Brain microvascular endothelial cell (primary cell): Measurements from ENCODE around the gene TFIP11.

Source experiments
- DNase-seq: peaks from one replicate; pipeline ENCODE4 v3.0.0-alpha.2; 2020
- H3K27ac ChIP-seq: fragments of 250-450 bp; sonication (Bioruptor Pico); 2 replicates; pipeline ENCODE4 v1.5.1; 2020; ENCODE audit warnings: mild to moderate bottlenecking, moderate library complexity
- H3K27me3 ChIP-seq: fragments of 250-450 bp; sonication (Bioruptor Pico); replicated peaks from 2 replicates; pipeline ENCODE4 v1.5.1; 2020; ENCODE audit warnings: mild to moderate bottlenecking
- H3K36me3 ChIP-seq: fragments of 250-450 bp; sonication (Bioruptor Pico); replicated peaks from 2 replicates; pipeline ENCODE4 v1.5.1; 2020; ENCODE audit warnings: mild to moderate bottlenecking
- H3K4me3 ChIP-seq: 2 replicates; pipeline ENCODE4 v1.5.1; 2011; ENCODE audit warnings: low read depth, mild to moderate bottlenecking, control low read depth, low read length, moderate library complexity
- CTCF ChIP-seq: IDR thresholded peaks from 2 replicates; pipeline ENCODE4 v1.5.1; 2011; ENCODE audit warnings: low read depth, mild to moderate bottlenecking, moderate library complexity, low read length, control low read depth, inconsistent platforms; ENCODE audit errors: missing control alignments
- in situ Hi-C: cut with HindIII; loops from 2 replicates; pipeline ENCODE4 v1.10.0; 2017; ENCODE audit warnings: low sequenced_read_pairs, low pct_ligation_motif_present

The TFIP11 gene

GRCh38 chr22:26483043-26483438 is 29.2 kb downstream of the TFIP11 start:
- no peak for DNase-seq
- in situ Hi-C loops, result no loop called here

GRCh38 chr22:26482161-26482560 is 30.1 kb downstream of the TFIP11 start:
- in situ Hi-C loops, result no loop called here
- DNase-seq, result no peak
- H3K27ac ChIP-seq, result no peak overlapping the region
- no peaks in the 10 kb centered on the region for H3K36me3 ChIP-seq
- no peak overlapping the region for H3K4me3 ChIP-seq
- H3K27me3 ChIP-seq, result no peaks in the 10 kb centered on the region
- TF ChIP-seq CTCF, result no peak

More at GRCh38 chr22:26483043-26483438, 29.2 kb downstream of the TFIP11 start:
- Histone ChIP-seq H3K27ac (peak overlapping the region; percentile 81), H3K27me3 (no peaks in the 10 kb centered on the region), H3K4me3 (peak overlapping the region; percentile 92), H3K36me3 (peaks cover 3% of the 10 kb centered on the region)
- TF ChIP-seq CTCF, result no peak

DNA sequence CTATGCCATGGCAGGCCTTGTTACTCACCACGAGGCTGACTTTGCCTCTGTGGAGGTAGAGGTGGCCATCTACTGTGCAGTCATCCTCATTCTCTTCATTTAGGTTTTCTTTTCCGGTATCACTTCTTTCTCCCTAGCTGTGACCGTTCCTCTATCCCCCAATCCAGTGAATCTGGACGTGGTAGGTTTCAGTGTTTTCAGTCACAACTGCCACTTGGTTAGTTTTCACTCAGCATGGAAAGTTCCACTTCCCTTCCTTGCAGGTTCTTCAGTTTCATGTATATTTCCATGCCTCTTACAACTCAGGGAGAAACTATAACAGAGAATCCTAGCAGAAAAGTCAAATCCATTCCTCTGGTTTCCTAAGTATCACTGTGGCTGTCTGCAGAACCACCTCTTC is 30.6 kb downstream of the TFIP11 start:
- in situ Hi-C loops, result no loop called here
- H3K36me3 ChIP-seq, result no peaks in the 10 kb centered on the region
- H3K27ac ChIP-seq, result no peak overlapping the region
- no peak for DNase-seq
- H3K4me3 ChIP-seq, result no peak overlapping the region
- H3K27me3 ChIP-seq, result no peaks in the 10 kb centered on the region
- no peak for TF ChIP-seq CTCF

DNA sequence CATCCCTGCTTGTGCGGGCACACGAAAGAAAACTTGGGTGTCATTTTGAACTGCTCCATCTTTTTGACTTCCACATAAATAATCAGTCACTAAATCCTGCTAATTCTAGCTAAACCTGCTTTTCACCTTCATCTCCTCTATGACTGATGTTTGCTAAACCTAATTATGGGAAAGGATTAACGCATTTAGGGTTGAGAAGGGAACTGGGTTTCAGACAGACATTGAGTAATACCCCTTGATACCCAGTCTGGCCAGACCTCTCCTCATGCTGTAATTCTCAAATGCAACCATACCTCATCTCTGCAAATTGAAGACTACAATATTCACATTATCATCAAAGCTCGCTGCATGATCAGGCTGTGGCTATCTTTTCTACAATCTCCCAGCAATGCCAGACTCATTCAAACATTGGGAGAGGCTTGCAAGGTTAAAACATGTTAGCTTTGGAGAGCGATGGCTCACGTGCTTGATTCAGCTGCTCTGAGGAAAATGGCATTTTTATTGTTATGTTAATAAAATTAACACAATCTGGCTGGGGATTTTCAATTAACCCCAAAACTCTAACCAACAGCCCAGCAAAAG is 31.1 kb downstream of the TFIP11 start:
- H3K27ac ChIP-seq, result no peak overlapping the region
- DNase-seq, result no peak
- TF ChIP-seq CTCF, result no peak

GRCh38 chr22:26480611-26480932 is 31.7 kb downstream of the TFIP11 start:
- DNase-seq, result no peak
- no peak for TF ChIP-seq CTCF
- Histone ChIP-seq H3K27me3 (no peaks in the 10 kb centered on the region), H3K27ac (no peak overlapping the region), H3K4me3 (no peak overlapping the region), H3K36me3 (no peaks in the 10 kb centered on the region)
- in situ Hi-C loops, result no loop called here

More for the DNA sequence above, 31.1 kb downstream of the TFIP11 start:
- Histone ChIP-seq H3K27me3 (no peaks in the 10 kb centered on the region), H3K36me3 (no peaks in the 10 kb centered on the region), H3K4me3 (no peak overlapping the region)
- in situ Hi-C loops, result no loop called here
